GM21825 (cell line): ENCODE measurements around the gene HOXD8.

ENCODE experiments used
- ATAC-seq: cut with Tn5 transposase; IDR thresholded peaks from one replicate; pipeline ENCODE4 v1.9.1; 2021; ENCODE audit warnings: mild to moderate bottlenecking, moderate library complexity; ENCODE audit not compliant: unreplicated experiment

Gene HOXD8

DNA sequence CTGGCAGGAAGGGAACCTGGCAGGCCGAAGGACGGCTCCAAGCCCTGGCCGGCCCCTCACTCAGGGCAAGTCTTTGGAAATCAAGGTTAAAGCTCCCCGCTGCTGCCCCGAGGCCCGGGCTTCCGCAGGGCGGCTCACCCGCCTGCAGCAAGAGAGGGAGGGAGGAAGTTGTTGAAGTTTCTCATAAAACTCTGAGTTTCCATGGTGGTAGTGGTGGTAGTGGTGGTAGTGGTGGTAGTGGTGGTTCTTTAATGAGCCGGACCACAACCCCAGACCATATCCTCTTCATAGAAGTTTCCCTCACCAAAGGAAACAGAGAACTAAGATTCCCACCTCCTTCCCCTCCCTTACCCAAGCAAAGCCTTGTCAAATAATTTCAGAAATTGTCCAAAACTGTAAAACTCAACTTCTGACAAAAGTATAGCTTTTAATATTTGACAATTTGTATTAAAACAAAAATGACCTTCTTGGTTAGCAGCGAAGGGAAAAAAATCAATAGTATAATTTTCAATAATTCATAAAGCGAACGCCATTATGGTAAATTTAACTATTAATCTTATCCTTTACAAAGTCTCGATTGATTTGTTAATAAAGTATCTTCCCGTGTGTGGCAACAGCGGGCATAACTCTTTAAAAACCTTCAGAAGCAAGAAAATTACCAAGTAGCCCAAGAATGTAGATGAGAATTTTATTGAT is 14.4 kb upstream of the HOXD8 start:
- ATAC-seq = no peak

DNA sequence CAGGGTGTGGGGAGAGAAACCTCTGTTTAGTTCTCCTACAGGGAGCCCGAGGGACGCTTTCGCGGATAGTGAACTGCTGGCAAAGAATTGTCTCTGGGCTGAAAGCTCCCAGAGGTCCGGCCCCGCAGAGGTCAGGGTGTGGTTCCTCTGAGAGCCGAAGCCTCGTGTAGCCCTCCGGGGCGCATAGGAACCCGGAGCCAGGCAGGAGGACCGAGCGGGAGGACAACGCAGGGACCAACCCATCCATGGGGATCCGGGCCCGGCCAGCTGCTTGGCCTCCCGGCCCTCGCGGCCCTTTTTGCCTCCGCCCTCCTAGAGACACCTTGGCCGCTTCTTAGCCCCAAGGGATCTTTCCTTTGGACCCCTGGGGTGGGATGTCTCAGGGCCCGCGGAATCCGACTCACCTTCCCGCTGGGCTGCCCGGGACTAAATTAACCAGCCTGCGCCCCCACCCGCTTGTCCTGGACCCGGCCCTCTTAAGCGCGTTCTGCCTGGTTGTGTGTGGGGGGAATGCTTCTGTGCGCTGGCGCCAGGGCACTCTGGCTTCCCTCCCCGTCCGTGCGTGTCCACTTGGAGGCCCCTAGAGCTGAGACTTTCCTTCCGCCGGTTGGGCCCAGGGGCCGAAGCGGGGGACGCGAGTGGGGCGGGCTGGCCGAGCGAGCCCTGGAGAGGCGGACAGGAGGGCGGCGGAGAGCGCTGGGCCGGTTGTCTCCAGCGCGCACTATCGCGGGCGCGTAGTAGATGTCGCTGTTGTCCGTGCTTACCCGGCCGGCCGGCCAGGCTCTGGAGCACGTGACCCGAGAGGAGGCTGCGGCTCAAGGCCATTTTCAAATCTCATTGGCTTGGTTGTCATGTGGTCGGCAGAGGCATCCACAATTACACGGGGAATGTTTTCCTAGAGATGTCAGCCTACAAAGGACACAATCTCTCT is 13.4 kb upstream of the HOXD8 start, which contains the start of gene HOXD10:
Gene HOXD10 (plus strand): TSS at position 896 of the 931 bp plus-strand sequence. CDS start 56 bp downstream, outside the sequence.
- no peak for ATAC-seq

DNA sequence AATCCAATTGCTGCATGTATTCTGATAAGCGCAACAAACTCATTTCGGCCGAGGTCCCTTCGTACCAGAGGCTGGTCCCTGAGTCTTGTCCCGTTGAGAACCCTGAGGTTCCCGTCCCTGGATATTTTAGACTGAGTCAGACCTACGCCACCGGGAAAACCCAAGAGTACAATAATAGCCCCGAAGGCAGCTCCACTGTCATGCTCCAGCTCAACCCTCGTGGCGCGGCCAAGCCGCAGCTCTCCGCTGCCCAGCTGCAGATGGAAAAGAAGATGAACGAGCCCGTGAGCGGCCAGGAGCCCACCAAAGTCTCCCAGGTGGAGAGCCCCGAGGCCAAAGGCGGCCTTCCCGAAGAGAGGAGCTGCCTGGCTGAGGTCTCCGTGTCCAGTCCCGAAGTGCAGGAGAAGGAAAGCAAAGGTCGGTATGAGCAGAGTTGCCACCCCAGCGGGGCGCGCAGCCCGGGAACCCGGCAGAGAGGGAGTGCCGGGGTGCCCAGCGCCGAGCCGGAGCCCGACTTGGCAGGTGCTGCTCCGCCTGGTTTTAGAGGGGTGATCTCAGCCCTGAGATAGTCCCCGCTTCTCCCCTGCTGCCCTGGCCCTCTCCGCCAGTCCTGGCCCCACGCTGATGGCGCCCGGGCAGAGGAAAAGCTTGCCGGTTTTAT is 12.2 kb upstream of the HOXD8 start:
- ATAC-seq = no peak

DNA sequence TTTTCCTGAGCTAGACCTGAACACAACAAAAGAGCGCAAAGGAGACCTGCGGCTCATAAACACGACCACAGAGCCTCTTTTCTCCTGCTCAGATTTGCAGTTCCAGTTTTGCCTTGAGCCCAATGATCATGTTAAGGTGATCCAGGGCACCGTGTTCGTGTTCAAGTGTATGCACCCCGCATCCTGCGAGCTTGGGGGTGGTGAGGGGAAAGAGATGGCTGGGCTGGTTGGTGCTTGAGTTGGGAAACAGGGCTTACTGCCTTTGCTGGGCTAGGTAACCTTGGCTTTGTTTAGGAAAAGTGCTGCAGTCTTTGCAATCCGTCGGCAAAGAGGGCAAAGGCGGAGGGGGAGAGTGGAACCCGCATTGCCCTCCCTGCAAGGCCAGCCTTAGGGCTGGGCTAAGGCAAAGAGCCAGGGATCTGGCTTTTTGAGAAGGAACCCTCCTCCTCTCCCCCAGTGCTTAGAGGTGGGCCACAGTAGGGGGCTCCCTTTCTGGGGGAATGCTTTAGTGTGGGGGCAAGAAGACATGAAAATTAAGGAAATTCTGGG is 11.6 kb upstream of the HOXD8 start:
- no peak for ATAC-seq

DNA sequence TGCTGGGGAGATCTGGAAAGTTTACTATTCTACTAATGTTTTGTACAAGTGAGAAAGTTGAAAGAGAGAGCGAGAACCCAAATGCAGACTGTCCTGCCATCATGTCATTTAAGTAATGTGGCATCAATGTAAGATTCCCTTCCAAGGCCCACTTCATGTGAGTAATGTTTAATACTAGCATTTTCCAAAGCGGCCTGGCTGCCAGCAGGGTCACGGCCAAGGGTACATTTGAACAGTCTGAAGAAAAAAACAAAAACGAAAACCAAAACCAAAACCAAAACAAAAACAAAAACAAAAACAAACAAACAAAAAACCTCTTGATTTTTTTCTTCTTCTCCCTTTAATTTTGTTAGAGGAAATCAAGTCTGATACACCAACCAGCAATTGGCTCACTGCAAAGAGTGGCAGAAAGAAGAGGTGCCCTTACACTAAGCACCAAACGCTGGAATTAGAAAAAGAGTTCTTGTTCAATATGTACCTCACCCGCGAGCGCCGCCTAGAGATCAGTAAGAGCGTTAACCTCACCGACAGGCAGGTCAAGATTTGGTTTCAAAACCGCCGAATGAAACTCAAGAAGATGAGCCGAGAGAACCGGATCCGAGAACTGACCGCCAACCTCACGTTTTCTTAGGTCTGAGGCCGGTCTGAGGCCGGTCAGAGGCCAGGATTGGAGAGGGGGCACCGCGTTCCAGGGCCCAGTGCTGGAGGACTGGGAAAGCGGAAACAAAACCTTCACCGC is 10.7 kb upstream of the HOXD8 start:
- no peak for ATAC-seq

DNA sequence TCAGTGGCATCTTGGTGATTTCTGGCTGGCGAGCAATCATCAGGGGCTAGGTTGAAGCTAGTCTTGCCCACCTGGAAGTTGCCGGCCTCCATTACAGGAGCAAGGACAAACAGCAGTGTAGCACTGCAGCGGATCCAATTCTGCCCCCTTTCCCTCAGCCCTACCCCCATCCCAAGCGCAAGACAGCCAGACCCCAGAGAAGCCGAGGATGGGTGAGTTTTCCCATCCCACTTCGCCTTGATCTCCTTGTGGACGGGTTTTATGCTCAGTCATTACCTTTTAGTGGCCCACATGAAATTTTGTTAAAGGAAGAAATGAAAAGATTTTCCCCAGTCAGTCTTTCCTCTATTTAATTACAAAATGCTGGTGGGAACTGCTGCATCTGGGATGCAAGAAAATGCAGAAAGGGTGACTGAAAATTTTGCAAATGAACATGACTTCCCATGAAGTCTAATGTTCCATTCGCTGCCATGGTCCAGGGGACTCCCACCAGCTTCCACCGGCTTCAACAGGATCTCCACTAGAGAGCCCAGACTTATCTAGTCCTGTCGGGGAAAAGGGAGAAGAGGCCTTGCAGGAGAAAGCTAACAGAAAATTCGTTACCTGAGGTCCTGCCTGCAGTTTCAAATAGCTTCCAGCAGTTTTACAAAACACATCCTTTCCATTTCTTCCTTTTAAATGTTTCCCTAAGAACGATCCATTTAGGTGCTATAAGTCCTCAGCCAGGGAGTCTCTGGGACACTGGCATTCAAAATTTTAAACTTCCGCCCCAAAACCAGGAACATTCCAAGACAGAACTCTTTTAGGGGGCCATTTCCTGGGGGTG is 8.9 kb upstream of the HOXD8 start:
- no peak for ATAC-seq

DNA sequence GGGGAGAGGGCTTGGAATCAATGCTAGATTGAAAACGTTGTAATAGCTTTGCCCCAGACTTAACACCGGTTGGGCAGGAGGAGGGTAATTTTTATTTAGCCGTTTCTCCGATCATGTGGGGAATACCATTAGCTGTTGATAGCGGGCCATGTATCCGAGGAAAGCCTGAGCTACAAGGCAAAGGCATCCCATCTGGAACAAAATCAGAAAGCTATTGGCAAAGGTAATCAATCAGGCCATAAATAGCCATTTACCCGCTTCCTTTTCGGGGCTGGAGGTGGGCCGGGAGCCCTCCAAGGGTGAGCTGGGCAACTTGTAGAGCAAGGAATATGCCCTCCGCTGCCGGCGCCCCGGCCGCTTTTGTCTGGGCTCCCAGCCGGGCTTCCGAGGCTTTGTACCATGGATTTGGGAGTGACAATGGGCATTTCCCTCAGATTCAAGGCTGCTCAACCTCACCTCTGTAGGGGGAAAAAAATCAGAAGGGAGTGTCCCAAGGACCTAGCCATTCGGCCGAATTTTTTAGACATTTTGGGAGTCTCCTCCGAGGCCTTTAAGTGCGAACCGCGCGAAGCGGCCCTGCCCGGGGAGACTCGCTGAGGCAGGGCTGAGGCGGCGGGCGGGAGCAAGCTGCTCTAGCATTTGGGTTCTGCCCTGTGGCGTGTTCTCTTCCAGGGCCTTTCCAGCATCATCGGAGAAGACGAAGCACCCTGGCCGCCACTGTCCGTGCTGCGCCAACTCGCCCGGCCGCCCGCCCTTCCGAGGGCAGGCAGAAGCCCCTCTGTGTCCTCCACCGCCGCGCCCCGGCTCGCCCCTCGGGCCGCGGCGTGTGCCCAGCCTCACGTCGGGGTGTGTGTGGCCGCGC is 8.1 kb upstream of the HOXD8 start:
- ATAC-seq = no peak

DNA sequence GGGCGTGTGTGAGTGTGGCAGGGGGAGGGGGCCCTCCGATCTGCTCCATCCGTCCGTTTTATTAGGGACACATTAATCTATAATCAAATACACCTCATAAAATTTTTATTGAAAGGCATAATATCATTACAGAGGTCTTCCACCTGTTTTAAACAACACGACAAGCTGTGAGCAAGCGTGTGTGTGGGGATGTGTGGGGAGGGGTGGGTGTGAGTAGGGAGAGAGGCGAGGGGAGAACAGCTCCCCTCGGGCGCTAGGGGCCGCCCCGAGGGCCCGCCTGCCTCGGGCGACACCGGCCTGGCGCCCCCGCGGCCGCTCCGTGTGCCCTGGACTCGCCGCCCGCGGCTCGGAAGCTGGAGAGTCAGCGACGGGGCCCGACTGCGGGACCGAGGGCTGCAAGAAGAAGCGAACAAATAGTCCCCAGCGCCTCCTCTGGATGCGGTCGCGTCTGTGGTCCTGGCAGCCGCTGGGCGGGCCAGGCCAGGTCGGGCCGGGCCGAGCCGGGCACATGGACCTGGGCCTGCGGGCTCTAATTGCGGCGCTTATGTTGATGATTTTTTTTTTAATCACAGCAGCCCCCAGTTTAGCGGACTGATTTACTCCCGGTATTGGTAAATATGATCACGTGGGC is 7.3 kb upstream of the HOXD8 start:
- ATAC-seq = no peak

DNA sequence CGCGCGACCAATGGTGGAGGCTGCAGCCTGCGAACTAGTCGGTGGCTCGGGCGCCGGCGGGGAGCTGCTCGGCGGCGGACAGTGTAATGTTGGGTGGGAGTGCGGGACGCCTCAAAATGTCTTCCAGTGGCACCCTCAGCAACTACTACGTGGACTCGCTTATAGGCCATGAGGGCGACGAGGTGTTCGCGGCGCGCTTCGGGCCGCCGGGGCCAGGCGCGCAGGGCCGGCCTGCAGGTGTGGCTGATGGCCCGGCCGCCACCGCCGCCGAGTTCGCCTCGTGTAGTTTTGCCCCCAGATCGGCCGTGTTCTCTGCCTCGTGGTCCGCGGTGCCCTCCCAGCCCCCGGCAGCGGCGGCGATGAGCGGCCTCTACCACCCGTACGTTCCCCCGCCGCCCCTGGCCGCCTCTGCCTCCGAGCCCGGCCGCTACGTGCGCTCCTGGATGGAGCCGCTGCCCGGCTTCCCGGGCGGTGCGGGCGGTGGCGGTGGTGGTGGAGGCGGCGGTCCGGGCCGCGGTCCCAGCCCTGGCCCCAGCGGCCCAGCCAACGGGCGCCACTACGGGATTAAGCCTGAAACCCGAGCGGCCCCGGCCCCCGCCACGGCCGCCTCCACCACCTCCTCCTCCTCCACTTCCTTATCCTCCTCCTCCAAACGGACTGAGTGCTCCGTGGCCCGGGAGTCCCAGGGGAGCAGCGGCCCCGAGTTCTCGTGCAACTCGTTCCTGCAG is 6.7 kb upstream of the HOXD8 start, which contains the start of gene HOXD9:
Gene HOXD9 (plus strand): TSS at position 37 of the 728 bp plus-strand sequence. CDS start 50 bp downstream, at position 87.
- no peak for ATAC-seq

DNA sequence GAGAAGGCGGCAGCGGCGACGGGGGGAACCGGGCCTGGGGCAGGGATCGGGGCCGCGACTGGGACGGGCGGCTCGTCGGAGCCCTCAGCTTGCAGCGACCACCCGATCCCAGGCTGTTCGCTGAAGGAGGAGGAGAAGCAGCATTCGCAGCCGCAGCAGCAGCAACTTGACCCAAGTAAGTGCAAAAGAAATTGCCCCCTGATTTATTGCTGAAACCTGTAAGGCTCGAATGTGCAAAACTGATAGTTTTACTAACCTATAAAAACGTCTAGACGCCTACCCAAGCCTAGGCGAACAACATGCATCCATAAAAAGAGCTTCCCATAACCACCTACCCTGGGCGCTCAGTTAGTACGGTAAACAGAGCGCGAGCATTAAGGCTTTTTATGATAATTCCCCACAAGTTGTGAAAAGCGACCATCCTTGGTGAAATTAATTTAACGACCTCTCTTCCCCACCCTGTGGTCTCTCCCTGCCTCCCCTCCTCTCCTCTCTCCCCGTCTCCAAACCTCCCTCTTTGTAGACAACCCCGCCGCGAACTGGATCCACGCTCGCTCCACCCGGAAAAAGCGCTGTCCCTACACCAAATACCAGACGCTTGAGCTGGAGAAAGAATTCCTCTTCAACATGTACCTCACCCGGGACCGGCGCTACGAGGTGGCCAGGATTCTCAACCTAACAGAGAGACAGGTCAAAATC is 5.9 kb upstream of the HOXD8 start:
- ATAC-seq = no peak

DNA sequence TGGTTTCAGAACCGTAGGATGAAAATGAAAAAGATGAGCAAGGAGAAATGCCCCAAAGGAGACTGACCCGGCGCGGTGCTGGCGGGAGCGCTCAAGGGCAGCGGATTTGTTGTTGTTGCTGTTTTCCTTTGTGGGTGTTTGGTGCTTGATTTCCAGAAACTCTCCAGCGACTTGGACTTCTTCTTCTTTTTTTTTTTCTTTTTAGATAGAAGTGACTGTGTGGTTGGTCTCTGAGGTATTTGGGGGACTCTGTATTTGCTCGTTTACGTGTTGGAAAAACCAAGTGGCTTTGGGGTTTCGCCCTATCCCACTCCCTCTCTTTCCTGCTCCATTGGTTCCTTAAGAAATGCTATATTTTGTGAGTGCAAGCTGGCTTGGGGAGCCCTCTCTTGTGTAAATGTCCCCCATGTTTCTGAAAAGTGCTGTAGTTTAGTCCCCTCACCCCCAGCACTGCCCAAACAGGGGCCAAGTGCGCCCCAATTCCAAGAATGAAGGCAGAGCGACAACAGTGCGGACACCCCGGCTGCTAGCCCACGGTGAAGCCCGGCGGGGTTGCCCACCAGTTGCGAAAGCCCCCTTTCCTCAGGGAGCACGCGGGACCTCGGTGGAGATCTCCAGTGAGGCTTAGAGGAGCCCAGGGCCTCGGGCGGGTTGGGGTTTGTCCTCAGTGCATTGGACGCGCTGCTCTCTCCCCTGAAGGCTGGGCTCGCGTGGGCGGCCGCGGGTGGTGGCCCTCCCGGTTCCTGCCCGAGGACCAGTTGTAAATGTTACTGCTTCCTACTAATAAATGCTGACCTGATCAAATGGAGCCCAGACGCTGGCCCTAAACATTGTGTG is 5.2 kb upstream of the HOXD8 start:
- no peak for ATAC-seq

DNA sequence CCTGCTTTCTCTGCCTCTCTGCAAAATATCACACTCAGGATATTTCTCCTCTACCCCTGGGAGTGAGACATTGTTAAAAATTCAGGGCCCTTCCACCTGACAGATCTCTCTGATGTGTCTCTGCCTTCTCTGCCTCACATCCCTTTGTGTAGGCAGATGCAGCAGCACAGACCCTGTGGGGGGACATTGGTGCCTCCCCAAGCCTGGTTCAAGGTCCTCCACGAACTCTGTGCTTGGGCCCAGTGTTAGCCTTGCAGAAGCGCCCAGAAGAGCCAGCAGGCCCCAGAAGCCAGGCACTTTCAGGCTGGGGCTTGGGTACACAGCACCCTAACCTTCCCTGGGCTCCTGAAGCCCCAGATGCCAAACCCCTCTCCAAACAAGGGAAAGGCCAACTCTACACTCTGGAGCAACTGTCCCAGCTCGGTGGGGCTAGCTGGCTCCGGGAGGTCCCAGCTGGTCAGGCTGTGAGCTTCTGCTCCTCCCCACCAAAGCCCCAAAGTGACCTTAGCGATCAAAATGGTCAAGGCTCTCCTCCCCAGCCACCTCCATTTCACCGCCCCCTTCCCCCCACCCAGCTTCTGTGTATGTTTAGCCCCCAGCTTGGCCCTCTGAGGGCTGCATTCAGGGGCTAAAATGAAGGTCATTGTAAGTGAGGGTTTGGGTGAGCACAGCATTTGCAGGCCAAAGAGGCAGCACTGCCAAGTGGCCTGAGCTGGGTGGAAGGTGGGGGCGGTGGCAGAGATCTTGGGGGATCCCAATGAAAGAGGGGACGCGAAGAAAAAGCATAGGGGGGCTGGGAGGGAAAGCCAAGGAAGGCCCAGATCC is 4.3 kb upstream of the HOXD8 start:
- no peak for ATAC-seq

DNA sequence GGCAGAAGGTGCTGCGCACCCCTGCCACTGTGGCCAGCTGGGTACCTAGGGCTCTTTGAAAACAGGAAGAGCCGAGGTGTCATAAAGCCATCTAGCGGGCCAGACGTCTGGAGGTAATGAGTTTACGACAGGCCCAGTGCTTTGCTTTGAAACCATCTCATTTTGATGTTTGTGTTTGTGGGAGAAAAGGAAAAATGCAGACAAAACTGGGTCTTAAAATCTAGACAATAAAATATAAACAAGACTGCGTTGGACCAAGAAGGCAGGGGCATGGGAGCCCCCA is 3.8 kb upstream of the HOXD8 start:
- no peak for ATAC-seq

DNA sequence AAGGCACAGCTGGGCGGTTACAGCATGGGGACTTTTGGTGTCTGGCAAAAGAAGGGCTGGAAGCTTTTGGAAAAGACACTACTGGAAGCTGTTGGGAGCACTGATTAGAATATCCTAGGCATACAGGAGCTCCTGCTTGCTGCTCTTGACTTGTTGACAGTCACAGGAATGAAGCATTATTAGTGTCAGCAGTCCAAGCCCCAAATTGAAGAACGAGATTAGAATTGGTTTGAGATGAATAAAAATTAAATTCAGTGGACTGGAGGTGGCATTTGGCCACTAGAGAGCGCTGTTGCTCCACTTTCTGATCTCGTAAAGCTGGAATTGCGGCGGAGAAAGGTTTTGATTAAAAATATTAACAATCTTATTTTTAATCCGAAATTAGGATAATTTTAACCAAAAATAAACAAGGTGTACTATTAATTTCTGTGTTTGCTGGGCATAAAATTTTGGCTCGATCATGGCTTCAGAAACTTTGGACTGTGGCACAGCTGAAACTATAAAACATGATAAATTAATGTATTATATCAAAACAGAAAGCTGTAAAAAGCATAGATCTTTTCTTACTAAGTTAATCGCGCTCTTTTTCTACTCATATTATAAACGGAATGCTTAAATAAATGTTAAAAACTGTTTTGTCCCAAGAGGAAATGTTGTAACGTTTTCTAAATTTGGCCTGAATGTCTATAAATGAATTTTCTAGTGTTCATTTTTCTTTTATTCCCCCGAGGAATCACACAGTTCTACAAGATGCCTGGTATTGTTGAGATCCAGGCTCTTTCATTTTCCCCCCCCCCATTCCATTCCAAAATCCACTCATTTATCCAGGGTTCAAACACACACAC is 2.4 kb upstream of the HOXD8 start:
- ATAC-seq = no peak

DNA sequence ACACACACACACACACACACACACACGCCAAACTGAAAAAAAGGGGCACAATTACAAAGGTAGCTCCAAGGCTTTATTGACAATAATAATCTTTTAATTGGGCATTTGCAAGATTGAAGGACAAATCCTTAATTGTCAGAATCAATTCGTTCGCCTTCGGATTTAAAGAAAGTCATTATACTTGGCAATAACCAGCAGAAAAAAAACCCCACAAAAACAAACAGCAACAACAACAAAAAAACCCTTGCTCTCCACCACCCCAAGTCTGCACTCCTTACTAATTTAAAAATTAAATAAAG is 1.8 kb upstream of the HOXD8 start:
- ATAC-seq = no peak
